Neural cell (in vitro differentiated cells): ENCODE results near the gene TRIO. TPM values are rescaled to one million over a fixed set of nuclear protein-coding genes. Genes with fewer than 3 reads are reported as not detected.

ENCODE experiments used
- H2AFZ ChIP-seq: fragments of 200-600, 300-800 bp; sonication (generic), shearing (Covaris generic); 2 replicates; pipeline ENCODE4 v1.6.0; 2014; ENCODE audit warnings: low read depth, mild to moderate bottlenecking, antibody characterized with exemption, low read length, moderate library complexity
- H3F3A ChIP-seq: fragments of 200-600 bp; shearing (Covaris generic); 2 replicates; pipeline ENCODE4 v1.6.1; 2016; ENCODE audit warnings: mild to moderate bottlenecking, moderate library complexity, mixed read lengths, antibody characterized with exemption, low read length; ENCODE audit not compliant: insufficient read depth, poor library complexity, severe bottlenecking
- H3K27ac ChIP-seq: fragments of 200-600, 300-800 bp; sonication (generic), shearing (Covaris generic); 2 replicates; pipeline ENCODE4 v1.5.1; 2014; ENCODE audit warnings: mild to moderate bottlenecking, low read length, moderate library complexity
- H3K27me3 ChIP-seq: fragments of 300-800, 200-600 bp; sonication (generic), shearing (Covaris generic); 2 replicates; pipeline ENCODE4 v1.6.0; 2014; ENCODE audit warnings: mild to moderate bottlenecking, low read depth, low read length, moderate library complexity; ENCODE audit not compliant: insufficient read depth
- H3K36me3 ChIP-seq: fragments of 300-800, 200-600 bp; sonication (generic), shearing (Covaris generic); 2 replicates; pipeline ENCODE4 v1.5.1; 2014; ENCODE audit warnings: mild to moderate bottlenecking, antibody characterized with exemption, low read length, moderate library complexity; ENCODE audit not compliant: insufficient read depth
- H3K4me2 ChIP-seq: fragments of 300-800, 200-600 bp; sonication (generic), shearing (Covaris generic); 2 replicates; pipeline ENCODE4 v1.6.0; 2014; ENCODE audit warnings: mild to moderate bottlenecking, low read length
- H3K4me3 ChIP-seq: fragments of 300-800, 200-600 bp; sonication (generic), shearing (Covaris generic); 2 replicates; pipeline ENCODE4 v1.5.1; 2014; ENCODE audit warnings: mild to moderate bottlenecking, low read length, moderate library complexity
- H3K79me2 ChIP-seq: fragments of 200-600 bp; shearing (Covaris generic); replicated peaks from 2 replicates; pipeline ENCODE4 v1.6.0; 2014; ENCODE audit warnings: mild to moderate bottlenecking, low read length, moderate library complexity; ENCODE audit not compliant: insufficient read depth
- H3K9ac ChIP-seq: fragments of 300-800, 200-600 bp; sonication (generic), shearing (Covaris generic); 2 replicates; pipeline ENCODE4 v1.6.1; 2016; ENCODE audit warnings: mild to moderate bottlenecking, low read length, mixed read lengths
- H3K9me2 ChIP-seq: fragments of 200-600 bp; shearing (Covaris generic); 2 replicates; pipeline ENCODE4 v1.6.1; 2016; ENCODE audit warnings: mild to moderate bottlenecking, low read length, mixed read lengths; ENCODE audit not compliant: insufficient read depth
- H3K9me3 ChIP-seq: fragments of 200-600, 300-800 bp; sonication (generic), shearing (Covaris generic); 2 replicates; pipeline ENCODE4 v1.6.1; 2016; ENCODE audit warnings: mild to moderate bottlenecking, mixed run types, low read length, moderate library complexity, mixed read lengths
- H4K20me1 ChIP-seq: fragments of 200-600 bp; shearing (Covaris generic); 2 replicates; pipeline ENCODE4 v1.6.1; 2016; ENCODE audit warnings: mild to moderate bottlenecking, mixed run types; ENCODE audit not compliant: insufficient read depth
- CTCF ChIP-seq: fragments of 450-650 bp; IDR thresholded peaks from 2 replicates; pipeline ENCODE4 v1.5.1; 2014; ENCODE audit warnings: antibody characterized with exemption, mild to moderate bottlenecking, moderate library complexity; ENCODE audit not compliant: poor library complexity, severe bottlenecking
- EP300 ChIP-seq: fragments of 450-650 bp; conservative IDR thresholded peaks from 2 replicates; pipeline ENCODE4 v1.6.1; 2014; ENCODE audit warnings: antibody characterized with exemption, mild to moderate bottlenecking, moderate library complexity; ENCODE audit not compliant: poor library complexity, severe bottlenecking
- EZH2 ChIP-seq: fragments of 200-600, 300-800 bp; shearing (Covaris generic), sonication (generic); IDR thresholded peaks from 2 replicates; pipeline ENCODE4 v1.6.1; 2014; ENCODE audit warnings: antibody characterized with exemption, low read length, borderline replicate concordance, mild to moderate bottlenecking; ENCODE audit not compliant: insufficient read depth, poor library complexity, severe bottlenecking
- MXI1 ChIP-seq: fragments of 450-650 bp; conservative IDR thresholded peaks from 2 replicates; pipeline ENCODE4 v1.6.1; 2014; ENCODE audit warnings: antibody characterized with exemption, mild to moderate bottlenecking; ENCODE audit not compliant: poor library complexity, severe bottlenecking
- POLR2AphosphoS5 ChIP-seq: IDR thresholded peaks from 2 replicates; pipeline ENCODE4 v1.6.1; 2012
- RAD21 ChIP-seq: fragments of 450-650 bp; conservative IDR thresholded peaks from 2 replicates; pipeline ENCODE4 v1.6.1; 2014; ENCODE audit warnings: antibody characterized with exemption, mild to moderate bottlenecking, moderate library complexity
- REST ChIP-seq: IDR thresholded peaks from 2 replicates; pipeline ENCODE4 v1.6.1; 2012; ENCODE audit warnings: borderline replicate concordance
- SMC3 ChIP-seq: fragments of 450-650 bp; conservative IDR thresholded peaks from 2 replicates; pipeline ENCODE4 v1.6.1; 2014; ENCODE audit warnings: antibody characterized with exemption, mild to moderate bottlenecking, moderate library complexity; ENCODE audit not compliant: poor library complexity
- TAF1 ChIP-seq: IDR thresholded peaks from 2 replicates; pipeline ENCODE4 v1.6.1; 2012; ENCODE audit warnings: low read depth
- polyA plus RNA-seq: library from polyadenylated mRNA; depleted of rRNA; stranded (reverse); fragments of >200 nt; gene quantifications from 2 replicates; pipeline ENCODE4 v1.2.3, GENCODE V29; 2014

Gene TRIO
- polyA plus RNA-seq, 1 donor from 2014 or later, result 168 TPM

- Histone ChIP-seq H3K4me2 (no peak overlapping the region), H3K27me3 (no peaks in the 10 kb centered on the region), H3K9ac (no peak overlapping the region), H4K20me1 (no peaks in the 10 kb centered on the region), H3K4me3 (no peak overlapping the region), H3K9me2 (no peaks in the 10 kb centered on the region), H2AFZ (no peak overlapping the region), H3K27ac (no peak overlapping the region), H3K79me2 (no peaks in the 10 kb centered on the region), H3K36me3 (peaks cover 4% of the 10 kb centered on the region), H3F3A (no peaks in the 10 kb centered on the region), H3K9me3 (no peaks in the 10 kb centered on the region)
- no peak for TF ChIP-seq RAD21
- TF ChIP-seq MXI1, result no peak
- no peak for TF ChIP-seq REST
- TF ChIP-seq CTCF, result no peak
- TF ChIP-seq EZH2, result no peak
- no peak for TF ChIP-seq SMC3
- TF ChIP-seq POLR2AphosphoS5, result no peak
- TF ChIP-seq EP300, result no peak
- no peak for TF ChIP-seq TAF1
Measured at GRCh38 chr5:14343376-14343775, 200.2 kb downstream of the TRIO start.

GRCh38 chr5:14347522-14347921, 204.4 kb downstream of the TRIO start:
- no peak overlapping the region for H3K9ac ChIP-seq
- H4K20me1 ChIP-seq, result no peaks in the 10 kb centered on the region
- H2AFZ ChIP-seq, result no peak overlapping the region
- no peaks in the 10 kb centered on the region for H3K79me2 ChIP-seq
- no peak overlapping the region for H3K4me3 ChIP-seq
- TF ChIP-seq REST (no peak), MXI1 (no peak), EP300 (no peak), TAF1 (no peak), RAD21 (no peak), SMC3 (no peak), EZH2 (no peak), POLR2AphosphoS5 (no peak), CTCF (no peak)
- H3K36me3 ChIP-seq, result peaks cover 8% of the 10 kb centered on the region
- no peaks in the 10 kb centered on the region for H3F3A ChIP-seq
- no peak overlapping the region for H3K27ac ChIP-seq
- no peak overlapping the region for H3K4me2 ChIP-seq
- no peaks in the 10 kb centered on the region for H3K27me3 ChIP-seq
- H3K9me2 ChIP-seq, result no peaks in the 10 kb centered on the region
- no peaks in the 10 kb centered on the region for H3K9me3 ChIP-seq
